ENCODE data around the gene IL1RAPL2. TPM values are rescaled to one million over a fixed set of nuclear protein-coding genes. Genes with fewer than 3 reads are reported as not detected.

The IL1RAPL2 gene
- total RNA-seq, 1 experiment from 2014 or later, result 1.6 TPM

DNA sequence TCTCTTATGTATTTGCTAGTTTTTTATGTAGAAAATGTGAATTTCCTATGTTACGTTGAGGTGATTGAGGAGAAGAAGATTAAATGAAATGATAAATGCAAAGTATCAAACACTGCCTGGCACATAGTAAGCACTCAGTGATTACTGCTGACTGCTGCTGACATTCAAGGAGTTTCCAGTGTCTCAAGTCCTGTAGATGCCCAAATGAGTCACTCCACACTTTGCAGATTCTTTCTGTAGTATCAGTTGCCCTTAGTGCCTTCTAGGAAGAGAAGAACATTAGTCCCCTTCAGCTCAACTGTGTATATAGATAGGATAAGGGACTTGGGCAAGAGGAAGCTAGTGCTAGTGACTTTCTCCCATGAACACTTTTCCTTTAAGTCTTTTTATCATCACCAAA is 895.0 kb downstream of the IL1RAPL2 start:
- Histone ChIP-seq H3K36me3 (ENCODE audit: low read depth) (no peaks in the 10 kb centered on the region), H3K4me3 (no peak overlapping the region), H3K9me2 (ENCODE audit: insufficient read depth) (no peaks in the 10 kb centered on the region), H3K4me1 (replicated peaks; ENCODE audit: insufficient read depth) (no peaks in the 10 kb centered on the region; the same call in 1 of the 2 replicates), H3F3A (ENCODE audit: insufficient read depth, low read depth) (no peaks in the 10 kb centered on the region), H4K20me1 (ENCODE audit: insufficient read depth) (no peaks in the 10 kb centered on the region), H3K9me3 (ENCODE audit: insufficient read depth, low read depth) (no peaks in the 10 kb centered on the region), H3K27me3 (ENCODE audit: insufficient read depth, low read depth) (no peaks in the 10 kb centered on the region), H3K79me2 (ENCODE audit: low read depth) (no peaks in the 10 kb centered on the region), H3K4me2 (no peak overlapping the region), H3K27ac (no peak overlapping the region), H2AFZ (no peak overlapping the region)
- no peak for DNase-seq
- TF ChIP-seq EZH2 (IDR thresholded peaks at IDR 0.05; ENCODE audit: low read depth), result no peak
- TF ChIP-seq, protein P1, sequence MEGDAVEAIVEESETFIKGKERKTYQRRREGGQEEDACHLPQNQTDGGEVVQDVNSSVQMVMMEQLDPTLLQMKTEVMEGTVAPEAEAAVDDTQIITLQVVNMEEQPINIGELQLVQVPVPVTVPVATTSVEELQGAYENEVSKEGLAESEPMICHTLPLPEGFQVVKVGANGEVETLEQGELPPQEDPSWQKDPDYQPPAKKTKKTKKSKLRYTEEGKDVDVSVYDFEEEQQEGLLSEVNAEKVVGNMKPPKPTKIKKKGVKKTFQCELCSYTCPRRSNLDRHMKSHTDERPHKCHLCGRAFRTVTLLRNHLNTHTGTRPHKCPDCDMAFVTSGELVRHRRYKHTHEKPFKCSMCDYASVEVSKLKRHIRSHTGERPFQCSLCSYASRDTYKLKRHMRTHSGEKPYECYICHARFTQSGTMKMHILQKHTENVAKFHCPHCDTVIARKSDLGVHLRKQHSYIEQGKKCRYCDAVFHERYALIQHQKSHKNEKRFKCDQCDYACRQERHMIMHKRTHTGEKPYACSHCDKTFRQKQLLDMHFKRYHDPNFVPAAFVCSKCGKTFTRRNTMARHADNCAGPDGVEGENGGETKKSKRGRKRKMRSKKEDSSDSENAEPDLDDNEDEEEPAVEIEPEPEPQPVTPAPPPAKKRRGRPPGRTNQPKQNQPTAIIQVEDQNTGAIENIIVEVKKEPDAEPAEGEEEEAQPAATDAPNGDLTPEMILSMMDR (conservative IDR thresholded peaks at IDR 0.05), result no peak
- intact Hi-C loops (cut with micrococcal nuclease; ENCODE audit: unreplicated experiment), result loop anchor here (5.0 kb wide), 1 partner anchor 149 kb away; no protein-coding TSS in a partner anchor
- ChIA-PET CTCF (interaction anchor here (0.8 kb wide), 1 partner anchor 361 kb away, joined by 3 read pairs; no protein-coding TSS in a partner anchor), POLR2A (ENCODE audit: unreplicated experiment) (no interaction called here)
- BruUV-seq (replicated peaks), result no TSS peak

DNA sequence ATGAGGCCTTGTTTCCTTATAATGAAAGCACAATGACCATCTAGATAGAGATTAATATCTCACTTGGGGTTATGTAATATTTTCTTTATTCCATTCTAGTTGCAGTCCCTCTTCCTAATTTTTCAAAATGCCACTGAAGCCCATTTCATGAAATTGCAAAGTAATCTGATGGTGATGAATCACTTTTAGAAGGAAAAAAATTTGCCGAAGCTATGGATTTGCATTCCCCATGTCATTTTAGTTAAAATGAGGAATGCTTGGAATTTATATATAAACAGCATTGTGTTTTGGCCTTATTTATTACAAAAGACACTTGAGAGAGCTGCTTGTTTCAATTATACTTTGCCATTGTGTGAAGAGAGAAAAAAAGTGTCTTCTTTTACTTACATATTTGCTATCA is 896.2 kb downstream of the IL1RAPL2 start:
- POLR2A ChIA-PET (ENCODE audit: unreplicated experiment), result no interaction called here
- BruUV-seq (replicated peaks), result no TSS peak
- no peak for DNase-seq
- Histone ChIP-seq H2AFZ (no peak overlapping the region), H3K9me3 (ENCODE audit: insufficient read depth, low read depth) (no peaks in the 10 kb centered on the region), H3K27ac (no peak overlapping the region), H3K4me3 (no peak overlapping the region), H3K79me2 (ENCODE audit: low read depth) (no peaks in the 10 kb centered on the region), H3K27me3 (ENCODE audit: insufficient read depth, low read depth) (no peaks in the 10 kb centered on the region), H3K4me1 (replicated peaks; ENCODE audit: insufficient read depth) (no peaks in the 10 kb centered on the region; the same call in 1 of the 2 replicates), H3K36me3 (ENCODE audit: low read depth) (no peaks in the 10 kb centered on the region), H3K9me2 (ENCODE audit: insufficient read depth) (no peaks in the 10 kb centered on the region), H4K20me1 (ENCODE audit: insufficient read depth) (no peaks in the 10 kb centered on the region), H3K4me2 (no peak overlapping the region), H3F3A (ENCODE audit: insufficient read depth, low read depth) (no peaks in the 10 kb centered on the region)
- intact Hi-C loops (cut with micrococcal nuclease; ENCODE audit: unreplicated experiment), result loop anchor here (5.0 kb wide), 1 partner anchor 150 kb away; no protein-coding TSS in a partner anchor
- CTCF ChIA-PET, result no interaction called here
- TF ChIP-seq EZH2 (IDR thresholded peaks at IDR 0.05; ENCODE audit: low read depth), result no peak

DNA sequence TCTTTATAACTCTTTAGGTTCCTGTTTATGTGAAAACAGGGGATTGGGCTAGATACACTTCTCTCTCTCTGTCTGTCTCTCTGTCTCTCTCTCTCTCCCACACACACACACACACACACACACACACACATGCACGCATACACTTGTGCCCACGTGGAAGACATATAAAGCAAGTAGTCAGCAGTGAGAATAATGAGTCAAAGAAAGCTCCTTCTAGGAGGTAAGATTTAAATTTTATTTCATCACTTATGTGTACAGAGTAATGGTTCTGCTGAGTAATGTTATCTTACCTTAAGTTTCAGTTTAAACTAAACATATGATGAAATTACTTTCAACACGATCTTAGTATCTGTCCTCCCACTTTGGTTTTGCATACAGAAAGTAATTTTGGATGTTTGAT is 897.5 kb downstream of the IL1RAPL2 start:
- no TSS peak for BruUV-seq (replicated peaks)
- no peak overlapping the region for H2AFZ ChIP-seq
- TF ChIP-seq EZH2 (IDR thresholded peaks at IDR 0.05; ENCODE audit: low read depth), result no peak
- TF ChIP-seq, protein P1 (conservative IDR thresholded peaks at IDR 0.05), result no peak
- H3K9me2 ChIP-seq (ENCODE audit: insufficient read depth), result no peaks in the 10 kb centered on the region
- no peaks in the 10 kb centered on the region; the same call in 1 of the 2 replicates for H3K4me1 ChIP-seq (replicated peaks; ENCODE audit: insufficient read depth)
- H3K27me3 ChIP-seq (ENCODE audit: insufficient read depth, low read depth), result no peaks in the 10 kb centered on the region
- H3K4me2 ChIP-seq, result no peak overlapping the region
- H3K36me3 ChIP-seq (ENCODE audit: low read depth), result no peaks in the 10 kb centered on the region
- peak in 1 of 2 experiments; percentile 38 for DNase-seq
- no peaks in the 10 kb centered on the region for H4K20me1 ChIP-seq (ENCODE audit: insufficient read depth)
- no peak overlapping the region for H3K4me3 ChIP-seq
- no peaks in the 10 kb centered on the region for H3F3A ChIP-seq (ENCODE audit: insufficient read depth, low read depth)
- no peak overlapping the region for H3K27ac ChIP-seq
- ChIA-PET CTCF (interaction anchor here (0.7 kb wide), 1 partner anchor 541 kb away, joined by 4 read pairs; no protein-coding TSS in a partner anchor), POLR2A (ENCODE audit: unreplicated experiment) (no interaction called here)
- H3K9me3 ChIP-seq (ENCODE audit: insufficient read depth, low read depth), result no peaks in the 10 kb centered on the region
- H3K79me2 ChIP-seq (ENCODE audit: low read depth), result no peaks in the 10 kb centered on the region
- intact Hi-C loops (cut with micrococcal nuclease; ENCODE audit: unreplicated experiment), result loop anchor here (5.0 kb wide), 1 partner anchor 151 kb away; no protein-coding TSS in a partner anchor

DNA sequence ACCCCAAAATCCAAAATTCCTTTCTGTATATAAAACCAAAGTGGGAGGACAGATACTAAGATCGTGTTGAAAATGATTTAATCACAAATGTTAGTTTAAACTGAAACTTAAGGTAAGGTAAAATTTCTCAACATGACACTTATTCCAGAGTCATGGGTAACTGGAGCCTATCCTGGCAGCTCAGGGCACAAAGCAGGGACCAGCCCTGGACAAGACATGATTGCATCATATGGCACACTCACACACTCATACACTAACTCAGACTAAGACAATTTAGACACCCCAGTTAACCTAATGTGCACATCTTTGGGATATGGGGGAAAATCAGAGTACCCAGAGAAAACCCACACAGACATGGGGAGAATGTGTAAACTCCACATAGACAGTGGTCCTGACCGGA is 898.6 kb downstream of the IL1RAPL2 start:
- H3K27me3 ChIP-seq (ENCODE audit: insufficient read depth, low read depth), result no peaks in the 10 kb centered on the region
- ChIA-PET CTCF (no interaction called here), POLR2A (ENCODE audit: unreplicated experiment) (no interaction called here)
- intact Hi-C loops (cut with micrococcal nuclease; ENCODE audit: unreplicated experiment), result loop anchor here (5.0 kb wide), 1 partner anchor 152 kb away; no protein-coding TSS in a partner anchor
- no peaks in the 10 kb centered on the region for H3K79me2 ChIP-seq (ENCODE audit: low read depth)
- H3K4me2 ChIP-seq, result no peak overlapping the region
- H3K9me2 ChIP-seq (ENCODE audit: insufficient read depth), result no peaks in the 10 kb centered on the region
- TF ChIP-seq EZH2 (IDR thresholded peaks at IDR 0.05; ENCODE audit: low read depth), result no peak
- TF ChIP-seq, protein P1 (conservative IDR thresholded peaks at IDR 0.05), result no peak
- H3K4me1 ChIP-seq (replicated peaks; ENCODE audit: insufficient read depth), result no peaks in the 10 kb centered on the region; the same call in 1 of the 2 replicates
- no peaks in the 10 kb centered on the region for H3K36me3 ChIP-seq (ENCODE audit: low read depth)
- no peak overlapping the region for H3K27ac ChIP-seq
- no peaks in the 10 kb centered on the region for H3F3A ChIP-seq (ENCODE audit: insufficient read depth, low read depth)
- DNase-seq, result no peak
- no TSS peak for BruUV-seq (replicated peaks)
- no peaks in the 10 kb centered on the region for H4K20me1 ChIP-seq (ENCODE audit: insufficient read depth)
- H3K9me3 ChIP-seq (ENCODE audit: insufficient read depth, low read depth), result no peaks in the 10 kb centered on the region
- H2AFZ ChIP-seq, result no peak overlapping the region
- H3K4me3 ChIP-seq, result no peak overlapping the region

All from PC-9 (cell line).